ENCODE data around the gene TMEM9.
A peak's percentile ranks its signal among the peaks of the same experiment; 100 is the strongest.

The TMEM9 gene

DNA sequence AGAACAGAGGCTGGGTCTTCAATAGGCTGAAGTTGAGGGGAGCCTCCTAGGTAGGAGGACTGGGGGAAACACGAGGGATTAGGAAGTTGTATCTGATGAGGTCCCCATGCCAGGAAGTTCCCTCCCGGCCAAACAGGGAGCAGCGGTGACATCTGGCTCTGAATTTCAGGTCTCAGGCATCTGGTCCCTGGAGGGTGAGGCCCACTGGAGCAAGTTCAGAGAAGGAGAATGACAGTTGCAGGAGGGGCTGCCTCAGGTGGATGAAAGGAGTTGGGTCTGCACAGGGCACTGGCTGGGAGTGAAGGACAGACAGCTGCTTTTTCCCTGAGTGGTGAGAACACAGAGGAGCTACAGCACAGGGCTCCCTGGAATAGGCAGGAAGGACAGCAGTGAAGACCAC lies 9.1 kb downstream of the TMEM9 start:
- DNase-seq (ENCODE audit: low read depth): no peak

- no peak for DNase-seq (ENCODE audit: low read depth)
These were observed 9.6 kb downstream of the TMEM9 start for GRCh38 chr1:201144701-201145100.

GRCh38 chr1:201143726-201144635 lies 10.3 kb downstream of the TMEM9 start:
- DNase-seq (ENCODE audit: low read depth): no peak

- no peak for DNase-seq (ENCODE audit: low read depth)
These were observed 11.2 kb downstream of the TMEM9 start for GRCh38 chr1:201142849-201143725.

- peak; percentile 28 for DNase-seq (ENCODE audit: low read depth)
These were observed 12.0 kb downstream of the TMEM9 start for GRCh38 chr1:201142011-201142848.

DNA sequence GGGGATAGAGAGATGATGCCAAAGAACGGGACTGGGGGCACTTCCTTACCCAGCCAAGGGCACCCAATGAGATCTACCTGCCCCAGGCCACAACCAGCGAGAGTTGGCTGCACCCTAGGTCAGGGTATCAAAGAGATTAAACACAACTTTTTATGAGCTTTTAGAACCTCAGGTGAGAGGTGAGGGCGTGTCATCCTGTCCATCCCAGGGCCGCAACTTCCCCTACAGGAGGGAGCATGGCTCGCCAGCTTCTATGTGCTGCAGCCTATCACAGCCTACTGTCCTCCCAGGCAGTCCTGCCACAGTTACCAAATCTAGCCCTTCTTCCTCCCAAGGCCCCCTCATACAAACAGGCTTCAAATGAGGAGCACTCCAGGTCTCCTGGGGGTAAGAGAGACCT lies 12.9 kb downstream of the TMEM9 start:
- DNase-seq (ENCODE audit: low read depth): no peak

DNA sequence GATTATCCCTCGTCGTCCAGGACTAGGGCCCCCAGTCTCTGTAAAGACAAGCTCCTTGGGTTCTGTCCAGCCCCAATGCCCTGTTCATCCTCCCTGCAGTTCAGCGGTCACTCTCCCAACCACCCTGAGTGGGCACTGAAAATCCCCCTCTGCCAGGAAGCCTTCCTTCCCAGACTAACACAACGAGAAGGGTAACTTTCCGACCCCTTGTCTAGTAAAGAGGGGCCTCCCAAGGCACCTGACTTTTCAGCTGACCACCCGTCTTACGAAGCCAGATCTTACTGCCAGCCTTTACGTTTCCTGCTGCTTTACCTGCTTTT lies 13.4 kb downstream of the TMEM9 start:
- DNase-seq (ENCODE audit: low read depth): no peak

GRCh38 chr1:201140235-201140940 lies 13.9 kb downstream of the TMEM9 start:
- no peak for DNase-seq (ENCODE audit: low read depth)

GRCh38 chr1:201139756-201140155 lies 14.5 kb downstream of the TMEM9 start:
- DNase-seq (ENCODE audit: low read depth): no peak

DNA sequence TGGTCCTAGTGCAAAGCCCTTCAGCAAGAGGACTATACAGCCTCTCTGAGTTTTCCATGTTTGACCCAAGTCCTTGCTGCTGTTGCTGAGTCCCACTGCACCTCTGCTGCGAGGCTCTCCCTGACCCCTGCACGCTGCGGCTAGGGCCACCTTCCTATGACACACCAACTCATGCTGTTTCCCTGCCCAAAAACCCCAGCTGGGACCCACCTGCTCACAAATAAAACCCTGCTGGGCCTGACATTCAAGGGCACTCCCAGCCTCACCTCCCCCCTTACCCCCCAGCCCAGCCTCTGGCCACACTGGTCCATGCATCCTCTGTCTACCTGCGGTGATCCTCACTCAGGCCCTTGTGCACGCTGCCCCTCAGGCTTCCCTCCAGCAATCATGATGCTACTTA lies 15.0 kb downstream of the TMEM9 start:
- DNase-seq (ENCODE audit: low read depth): no peak

- no peak for DNase-seq (ENCODE audit: low read depth)
These were observed 15.9 kb downstream of the TMEM9 start for GRCh38 chr1:201138311-201138840.

DNA sequence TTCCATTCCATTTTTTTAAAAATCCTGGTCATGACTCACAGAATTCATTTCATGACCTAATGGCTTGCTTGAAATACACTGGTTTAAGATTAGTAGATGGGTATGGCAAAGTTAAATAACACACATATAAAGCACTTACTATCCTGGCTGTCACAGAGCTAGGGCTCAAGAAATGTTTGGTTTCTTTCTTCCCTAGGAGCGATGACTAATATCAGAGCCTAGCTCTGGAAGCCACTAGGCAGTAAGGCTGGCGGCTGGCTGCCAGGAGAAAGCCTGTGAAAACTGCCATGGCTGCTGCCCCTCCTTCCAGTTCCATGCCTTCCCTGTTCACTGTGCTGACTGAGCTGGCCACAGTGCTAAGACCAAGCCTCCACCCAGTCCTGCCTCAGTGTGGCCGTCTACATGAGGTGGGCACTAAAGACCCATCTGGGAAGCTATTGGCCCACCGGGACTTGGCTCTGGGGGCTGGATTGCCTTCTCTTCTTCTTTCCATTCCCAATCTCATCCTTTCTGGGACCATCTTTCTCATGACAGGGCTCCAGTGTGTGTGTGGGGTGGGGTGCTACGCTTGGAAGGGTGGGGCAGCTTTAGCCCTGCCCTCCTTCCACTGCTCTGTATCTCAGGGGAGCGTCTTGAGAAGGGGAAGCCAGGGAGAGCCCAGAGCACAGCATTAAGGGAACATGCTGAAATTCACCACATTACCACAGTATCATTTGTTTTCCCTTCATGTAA lies 16.5 kb downstream of the TMEM9 start:
- peak; percentile 66 for DNase-seq (ENCODE audit: low read depth)

DNA sequence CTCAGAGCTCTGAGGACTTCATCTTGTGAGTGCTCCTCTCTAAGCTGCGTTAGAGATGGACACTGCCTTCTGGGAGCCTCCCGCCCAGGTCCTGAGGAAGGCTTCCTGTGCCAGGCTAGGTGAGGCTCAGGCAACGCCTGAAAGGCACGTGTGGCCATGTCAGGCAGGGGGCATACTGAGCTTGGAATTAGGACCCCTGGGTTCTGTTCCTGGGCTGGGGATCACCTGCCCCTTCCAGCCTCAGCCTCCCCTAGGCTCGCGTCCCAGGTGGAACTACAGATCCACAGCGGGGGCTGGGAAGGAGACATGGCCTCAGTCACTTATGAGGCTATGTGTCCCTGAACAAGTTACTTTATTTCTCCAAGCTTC lies 17.3 kb downstream of the TMEM9 start:
- DNase-seq (ENCODE audit: low read depth): no peak

DNA sequence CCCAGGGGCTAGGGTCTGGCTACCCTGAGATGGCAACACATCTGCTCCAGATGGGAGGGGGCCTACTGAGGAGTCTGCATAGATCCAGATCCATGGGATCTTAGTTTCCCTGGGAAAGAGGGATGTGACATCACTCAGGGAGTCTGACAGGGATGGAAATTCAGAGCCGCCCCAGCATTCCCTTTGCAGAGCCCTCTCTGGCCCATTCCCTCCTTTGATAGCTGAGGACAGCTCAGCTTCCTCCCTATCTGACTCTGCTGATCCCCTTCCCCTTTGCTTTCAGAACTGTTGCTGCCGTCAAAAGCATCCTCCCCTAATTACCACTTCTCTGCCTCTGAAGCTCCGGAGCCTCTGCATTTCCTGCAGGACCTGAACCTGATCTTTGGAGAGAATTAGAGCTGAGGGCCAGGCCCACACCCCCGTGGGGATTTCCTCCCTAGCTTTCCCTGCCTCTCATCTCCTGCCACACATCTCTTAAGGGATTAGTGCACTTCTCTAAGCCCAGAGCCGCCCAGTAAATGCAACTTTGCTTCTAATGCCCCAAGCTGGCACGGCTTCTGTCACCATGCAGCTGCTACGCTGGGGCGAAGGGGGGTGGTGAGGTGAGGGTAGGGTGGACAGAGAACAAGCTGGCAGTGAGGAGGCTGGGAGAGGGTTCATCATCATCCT lies 17.8 kb downstream of the TMEM9 start:
- DNase-seq (ENCODE audit: low read depth): no peak

DNA sequence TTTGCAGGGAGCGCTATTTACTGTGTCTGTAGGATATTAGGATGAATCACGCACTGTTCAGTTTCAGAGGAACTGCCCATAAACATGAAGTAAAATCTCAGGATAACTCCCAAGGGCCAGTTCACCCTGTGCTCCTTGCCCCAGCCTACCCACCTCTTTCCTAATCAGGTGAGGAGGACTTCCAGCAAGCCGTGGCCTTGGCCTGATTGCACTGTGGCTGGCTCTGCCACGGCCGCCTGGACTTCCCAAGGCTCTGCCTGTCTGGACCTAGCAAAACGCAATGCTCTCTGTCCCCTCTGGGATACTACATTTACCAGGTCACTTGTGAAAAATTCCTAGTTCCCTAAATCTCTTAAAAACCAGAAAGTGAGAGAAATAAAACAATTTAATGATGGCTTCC lies 19.9 kb downstream of the TMEM9 start:
- DNase-seq (ENCODE audit: low read depth): no peak

- DNase-seq (ENCODE audit: low read depth): no peak
These were observed 22.9 kb downstream of the TMEM9 start for GRCh38 chr1:201131398-201131797.

DNA sequence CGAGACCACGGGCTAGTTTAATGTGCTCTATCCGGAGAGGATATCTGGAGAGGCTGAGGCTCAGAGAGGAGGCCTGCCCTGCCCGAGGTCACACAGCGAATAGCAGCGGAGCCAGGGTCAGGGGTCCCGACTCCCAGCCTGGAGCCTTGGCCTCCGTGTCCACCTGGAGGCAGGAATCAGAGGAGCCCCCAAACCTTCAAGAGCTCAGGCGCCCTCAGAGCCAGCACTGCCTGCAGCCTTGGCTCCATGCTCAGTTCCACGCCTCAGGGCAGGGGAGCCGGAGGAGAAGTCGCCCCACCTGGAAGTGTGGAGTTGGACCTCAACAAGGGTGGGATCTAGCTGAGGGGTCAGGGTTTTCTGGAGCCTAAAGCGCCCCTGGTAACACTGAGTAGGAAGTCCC lies 25.3 kb downstream of the TMEM9 start:
- DNase-seq (ENCODE audit: low read depth): no peak

DNA sequence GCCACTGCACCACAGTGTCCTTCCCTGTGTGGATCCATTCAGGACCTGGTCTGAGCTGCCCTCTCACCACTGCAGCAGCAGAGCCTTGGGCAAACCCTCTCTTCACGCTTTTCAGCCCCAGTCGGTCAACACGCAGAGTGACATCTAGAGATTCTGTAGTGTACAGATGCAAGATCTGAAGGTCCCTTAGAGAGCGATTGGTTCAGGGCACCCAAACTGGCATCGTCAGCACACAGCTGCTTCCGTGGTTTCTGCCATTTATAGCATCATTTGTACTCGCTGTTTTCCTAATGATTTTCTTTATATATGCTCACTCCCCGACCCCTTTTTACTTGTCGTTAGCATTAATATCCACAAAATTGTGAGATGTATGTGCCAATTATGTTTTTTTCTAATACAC lies 25.8 kb downstream of the TMEM9 start:
- DNase-seq (ENCODE audit: low read depth): no peak

DNA sequence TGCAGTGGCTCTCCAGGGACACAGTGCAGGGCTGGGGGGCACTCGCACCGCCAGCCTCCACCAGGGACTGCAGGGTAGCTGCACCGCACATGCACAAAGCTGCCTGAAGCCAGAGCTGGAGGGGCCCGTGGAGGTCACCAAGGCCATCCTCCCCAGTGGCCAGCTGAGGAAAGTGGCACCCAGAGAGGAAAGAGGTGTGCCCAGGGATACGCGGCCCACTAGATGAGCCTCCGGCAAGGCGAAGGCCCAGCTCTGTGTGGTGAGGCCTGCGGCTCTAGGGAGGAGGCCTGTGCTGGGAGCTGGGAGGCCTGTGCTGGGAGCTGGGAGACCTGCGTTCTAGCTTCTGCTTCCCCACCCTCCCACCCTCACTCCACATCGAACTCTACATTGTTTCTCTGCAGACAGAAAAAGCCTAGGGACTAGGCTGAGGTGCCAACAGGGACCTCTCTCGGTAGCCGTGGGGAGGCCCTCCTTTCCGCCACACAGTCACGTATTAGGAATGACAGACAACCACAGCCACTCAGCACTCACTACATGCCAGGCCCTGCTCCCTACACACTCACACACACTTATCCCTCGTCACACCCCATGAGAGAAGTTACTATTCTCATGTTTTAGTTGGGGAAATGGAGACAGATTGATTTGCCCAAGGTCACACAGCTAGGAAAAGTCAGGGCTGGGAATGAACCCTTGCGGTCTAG lies 26.4 kb downstream of the TMEM9 start:
- no peak for DNase-seq (ENCODE audit: low read depth)
